IPS-18c (cell line): ENCODE results near the gene NPAS2.

Experiments used
- H3K4me3 ChIP-seq: 2 replicates; pipeline ENCODE4 v1.7.0; 2013; ENCODE audit warnings: low read depth, mild to moderate bottlenecking, low read length, moderate library complexity; ENCODE audit not compliant: insufficient read depth
- H3K9me3 ChIP-seq: one replicate; pipeline ENCODE4 v1.6.1; 2013; ENCODE audit warnings: mild to moderate bottlenecking, low read length, moderate library complexity; ENCODE audit not compliant: control insufficient read depth, insufficient read depth

The NPAS2 gene

GRCh38 chr2:100859902-100860301, 40.0 kb downstream of the NPAS2 start:
- H3K9me3 ChIP-seq: no peaks in the 10 kb centered on the region
- no peak overlapping the region for H3K4me3 ChIP-seq

DNA sequence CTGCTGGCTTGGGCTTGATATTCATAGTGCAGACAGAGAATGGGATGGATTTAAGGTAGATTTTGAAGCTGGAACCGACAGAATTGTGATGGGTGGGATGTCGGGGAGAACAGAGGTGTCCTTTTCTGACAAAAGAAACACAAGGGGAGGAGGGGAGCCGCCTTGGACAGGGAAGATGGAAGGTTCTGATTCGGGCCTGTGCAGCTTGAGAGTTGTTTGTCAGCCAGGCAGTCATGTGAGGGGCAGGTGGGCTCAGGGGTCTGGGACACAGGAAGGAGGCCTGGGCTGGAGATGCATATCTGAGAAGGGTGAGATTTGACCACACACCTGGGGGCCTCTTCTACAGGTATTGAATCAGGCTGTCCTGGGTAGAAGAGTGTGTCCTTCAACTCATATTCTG, 41.4 kb downstream of the NPAS2 start:
- H3K9me3 ChIP-seq: no peaks in the 10 kb centered on the region
- no peak overlapping the region for H3K4me3 ChIP-seq

DNA sequence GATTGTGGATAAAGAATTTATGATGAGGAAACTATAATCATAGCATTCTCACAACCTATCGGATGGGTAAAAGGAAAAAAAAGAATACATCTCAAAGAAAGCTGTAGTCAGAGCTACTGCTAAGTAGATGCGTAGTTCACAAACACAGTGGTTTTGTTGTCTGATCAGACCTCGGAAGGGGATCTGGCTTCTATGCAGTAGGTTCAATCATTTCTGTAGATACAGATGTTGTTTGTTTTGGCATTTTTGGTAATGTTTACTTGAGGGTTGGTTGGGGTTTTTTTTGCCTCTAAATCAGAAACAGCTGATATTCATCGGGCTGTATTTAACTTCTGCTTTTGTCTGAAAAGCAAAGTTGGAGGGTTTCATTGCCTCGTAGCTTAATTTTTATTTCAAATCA, 42.1 kb downstream of the NPAS2 start:
- Histone ChIP-seq H3K9me3 (no peaks in the 10 kb centered on the region), H3K4me3 (no peak overlapping the region)

DNA sequence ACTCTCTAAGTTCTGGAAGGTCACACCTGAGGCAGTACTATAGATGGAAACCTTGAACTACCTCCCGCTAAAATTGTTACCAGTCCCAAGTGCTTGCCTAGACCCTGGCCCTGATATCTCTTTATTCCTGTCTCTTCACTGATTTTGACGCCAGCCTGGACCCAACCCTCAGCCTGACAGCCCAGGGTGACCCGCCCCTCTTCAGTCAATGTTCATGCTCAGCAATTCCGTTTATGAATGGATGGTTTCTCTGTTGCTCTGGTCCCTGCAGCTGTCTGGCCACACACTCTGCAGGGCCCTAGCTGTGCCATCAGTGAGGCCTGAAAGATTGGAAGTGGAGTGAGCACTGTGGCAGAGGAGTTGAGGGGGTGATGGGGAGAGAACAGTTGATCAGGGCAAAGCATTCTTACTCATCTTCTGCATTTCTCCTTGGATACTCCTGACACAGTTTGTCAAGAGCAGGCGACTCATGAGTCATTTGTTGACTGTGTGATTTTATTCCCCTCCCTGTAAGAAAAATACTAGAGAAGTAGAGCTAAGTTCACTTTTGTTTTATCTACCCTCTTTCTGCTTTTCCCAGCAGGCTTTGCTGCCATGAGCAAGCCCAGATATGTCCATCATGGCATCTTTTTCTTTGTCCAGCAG, 46.0 kb downstream of the NPAS2 start:
- H3K4me3 ChIP-seq: no peak overlapping the region
- no peaks in the 10 kb centered on the region for H3K9me3 ChIP-seq

DNA sequence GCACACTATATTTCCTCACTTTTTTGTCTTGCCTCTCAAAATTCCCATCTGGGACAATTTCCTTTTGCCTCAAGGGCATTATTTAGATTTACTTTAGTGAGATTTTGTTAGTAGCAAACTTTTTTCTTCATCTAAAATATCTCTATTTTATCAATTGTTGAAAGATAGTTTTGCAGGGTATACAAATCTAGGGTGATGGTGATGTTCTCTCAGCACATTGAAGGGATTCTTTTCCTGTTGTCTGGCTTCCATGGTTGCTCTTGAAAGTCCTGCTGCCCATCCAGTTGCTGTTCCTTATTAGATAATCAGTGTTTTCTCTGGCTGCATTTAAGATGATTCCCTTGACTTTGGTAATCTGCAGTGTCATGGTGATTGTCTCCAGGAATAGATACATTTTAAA, 48.1 kb downstream of the NPAS2 start:
- no peaks in the 10 kb centered on the region for H3K9me3 ChIP-seq

GRCh38 chr2:100869120-100869519, 49.2 kb downstream of the NPAS2 start:
- H3K4me3 ChIP-seq: no peak overlapping the region
- H3K9me3 ChIP-seq: no peaks in the 10 kb centered on the region

More for the DNA sequence above, 48.1 kb downstream of the NPAS2 start:
- H3K4me3 ChIP-seq: no peak overlapping the region

DNA sequence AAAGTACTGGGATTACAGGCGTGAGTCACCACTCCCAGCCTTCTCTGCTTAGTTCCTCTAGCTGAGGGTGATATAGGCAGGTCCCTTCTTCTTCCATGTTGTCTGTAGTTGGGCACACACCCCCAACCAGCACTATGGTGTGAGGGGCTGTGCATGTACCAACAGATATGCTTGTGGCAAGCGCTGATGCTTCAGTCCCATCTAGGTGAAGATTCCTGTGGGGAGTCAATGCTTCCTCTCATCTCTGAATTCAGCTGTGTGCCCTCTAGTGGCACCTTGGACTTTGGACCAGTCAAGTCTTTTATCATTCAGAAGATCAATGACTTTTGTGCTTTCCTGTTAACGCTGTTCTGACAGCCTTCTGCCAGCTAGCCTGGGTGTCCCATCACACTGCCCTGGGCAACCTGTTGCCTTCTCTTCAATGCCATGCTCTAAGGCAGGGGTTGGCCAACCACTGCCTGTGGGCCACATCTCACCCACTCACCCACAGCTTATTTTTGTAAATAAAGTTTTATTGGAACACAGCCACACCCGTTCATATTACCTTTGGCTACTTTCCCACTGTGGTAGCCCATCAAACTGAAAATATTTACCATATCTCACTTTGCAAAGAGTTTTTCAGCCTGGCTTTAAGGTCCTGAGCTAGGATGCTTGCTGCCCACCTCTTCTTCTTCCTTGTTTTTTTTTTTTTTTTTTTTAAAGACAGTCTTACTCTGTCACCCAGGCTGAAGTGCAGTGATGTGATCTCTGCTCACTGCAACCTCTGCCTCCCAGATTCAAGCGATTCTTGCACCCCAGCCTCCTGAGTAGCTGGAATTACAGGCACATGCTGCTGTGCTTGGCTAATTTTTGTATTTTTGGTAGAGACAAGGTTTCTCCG, 51.0 kb downstream of the NPAS2 start:
- Histone ChIP-seq H3K4me3 (no peak overlapping the region), H3K9me3 (no peaks in the 10 kb centered on the region)

GRCh38 chr2:100875516-100876230, 55.7 kb downstream of the NPAS2 start:
- Histone ChIP-seq H3K4me3 (no peak overlapping the region), H3K9me3 (no peaks in the 10 kb centered on the region)

GRCh38 chr2:100876231-100876860, 56.4 kb downstream of the NPAS2 start:
- Histone ChIP-seq H3K9me3 (no peaks in the 10 kb centered on the region), H3K4me3 (no peak overlapping the region)

- Histone ChIP-seq H3K4me3 (no peak overlapping the region), H3K9me3 (no peaks in the 10 kb centered on the region)
These were observed 57.6 kb downstream of the NPAS2 start for GRCh38 chr2:100877555-100877954.

DNA sequence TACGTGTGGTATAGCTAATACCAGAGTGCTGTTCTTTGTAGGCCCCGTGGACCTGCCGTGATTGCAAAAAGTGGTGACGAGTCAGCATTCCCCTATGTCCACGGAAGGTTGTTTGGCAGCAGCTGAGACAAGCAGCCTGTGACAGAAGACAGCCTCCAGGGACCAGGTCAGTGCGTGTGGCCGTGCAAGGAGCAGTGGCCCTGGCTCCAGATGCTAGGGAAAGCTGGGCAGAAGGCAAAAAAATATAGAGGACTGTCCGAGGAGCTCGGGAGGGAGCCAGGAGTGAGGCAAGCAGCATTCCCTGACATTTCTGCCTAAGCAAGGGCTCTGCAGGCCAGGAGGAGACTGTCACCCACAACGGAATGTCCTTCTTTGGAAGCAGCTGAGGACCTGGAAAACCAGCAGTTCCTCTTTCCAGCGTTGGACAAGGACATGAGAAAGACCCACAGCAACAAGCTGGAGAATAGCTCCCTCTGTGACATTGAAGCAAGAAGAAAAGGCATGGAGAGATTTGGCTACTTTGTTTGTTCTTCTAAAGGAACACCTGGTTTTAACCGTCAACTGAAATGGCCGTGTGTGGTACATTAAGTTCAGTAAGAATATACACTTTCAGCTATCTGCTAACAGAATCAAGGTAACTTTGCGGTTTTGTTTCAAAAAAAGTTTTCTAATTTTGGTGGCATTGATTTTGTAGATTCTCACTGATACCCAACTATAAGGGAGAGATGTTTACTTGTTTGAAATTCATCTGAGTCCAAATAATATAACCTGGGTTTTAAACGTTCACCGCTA, 58.3 kb downstream of the NPAS2 start:
- H3K9me3 ChIP-seq: no peaks in the 10 kb centered on the region
- no peak overlapping the region for H3K4me3 ChIP-seq

DNA sequence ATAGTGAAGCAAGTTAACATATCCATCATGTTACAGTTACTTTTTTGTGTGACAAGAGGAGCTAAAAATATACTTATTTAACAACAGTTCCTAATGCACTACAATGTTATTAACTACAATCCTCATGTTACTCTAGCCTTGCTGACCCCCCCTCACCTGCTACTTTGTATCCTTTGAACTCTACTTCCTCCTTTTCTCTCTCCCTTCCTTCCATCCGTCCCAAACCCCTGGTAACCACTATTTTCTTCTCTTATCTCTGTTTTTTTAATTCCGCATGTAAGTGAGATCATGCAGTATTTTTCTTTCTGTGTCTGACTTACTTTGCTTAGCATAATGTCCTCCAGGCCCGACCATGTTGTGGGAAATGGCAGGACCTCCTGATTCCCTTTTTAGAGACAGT, 59.4 kb downstream of the NPAS2 start:
- Histone ChIP-seq H3K4me3 (no peak overlapping the region), H3K9me3 (no peaks in the 10 kb centered on the region)

GRCh38 chr2:100880036-100880435, 60.1 kb downstream of the NPAS2 start:
- Histone ChIP-seq H3K4me3 (no peak overlapping the region), H3K9me3 (no peaks in the 10 kb centered on the region)

DNA sequence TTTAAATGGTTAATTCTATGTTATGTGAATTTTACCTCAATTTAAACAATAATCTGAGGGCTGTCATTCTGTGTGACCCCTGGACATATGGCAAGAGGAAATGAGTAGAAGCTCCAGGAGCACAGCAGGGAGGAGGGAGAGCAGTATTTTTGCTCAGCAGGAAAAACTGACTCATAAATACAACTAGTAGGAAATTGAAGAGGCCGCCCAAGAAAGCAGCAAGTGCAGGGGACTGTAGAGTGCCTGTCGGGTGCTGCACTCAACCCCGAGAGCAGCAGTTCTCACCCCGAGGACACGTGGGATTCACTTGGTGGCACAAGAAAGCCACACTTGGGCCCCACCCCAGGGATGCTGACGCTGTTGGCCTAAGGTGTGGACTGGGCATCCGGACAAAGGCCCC, 60.8 kb downstream of the NPAS2 start:
- no peaks in the 10 kb centered on the region for H3K9me3 ChIP-seq
- H3K4me3 ChIP-seq: no peak overlapping the region

- Histone ChIP-seq H3K9me3 (no peaks in the 10 kb centered on the region), H3K4me3 (no peak overlapping the region)
These were observed 63.0 kb downstream of the NPAS2 start for GRCh38 chr2:100882645-100883613.

DNA sequence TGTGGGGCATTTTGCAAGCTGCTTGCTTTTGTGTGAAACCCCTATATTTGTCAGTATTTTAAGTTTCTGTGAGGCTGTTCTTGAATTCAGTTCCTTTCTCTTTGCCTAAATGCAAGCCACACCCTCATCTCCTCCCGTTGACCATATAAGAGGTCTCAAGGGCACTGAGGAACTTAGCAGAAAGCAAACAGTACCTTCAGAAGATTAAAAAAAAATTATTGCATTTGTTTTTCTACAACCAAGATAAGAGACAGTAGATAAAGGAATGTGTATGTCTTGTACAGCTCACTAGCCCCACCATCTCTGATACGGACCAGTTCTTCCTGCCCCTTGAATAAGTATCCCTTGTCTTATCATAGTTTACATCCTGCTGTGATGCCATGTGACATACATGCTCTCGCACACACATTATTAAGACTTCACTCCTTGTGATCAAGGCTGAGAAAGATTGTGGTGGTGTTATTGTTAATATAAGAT, 64.2 kb downstream of the NPAS2 start:
- H3K4me3 ChIP-seq: no peak overlapping the region
- H3K9me3 ChIP-seq: no peaks in the 10 kb centered on the region
